H54 (cell line): ENCODE results near the gene SEMA5A.

ENCODE experiments used
- DNase-seq: peaks from one replicate; pipeline ENCODE4 v3.0.0; 2011; ENCODE audit warnings: low spot score, mixed read lengths; ENCODE audit not compliant: insufficient read length
- FAIRE-seq: peaks from 3 replicates; lab custom pipeline; 2011; peaks lifted over from hg19 to GRCh38; lab: Jason Lieb, UNC
- POLR2A ChIP-seq: IDR thresholded peaks from 2 replicates; pipeline ENCODE4 v1.6.1; 2011; ENCODE audit warnings: low read depth, mild to moderate bottlenecking, low read length

Gene SEMA5A

GRCh38 chr5:9344751-9345240 is 201.1 kb downstream of the SEMA5A start:
- TF ChIP-seq POLR2A: no peak
- DNase-seq (no peak), FAIRE-seq (no peak)

- no peak for FAIRE-seq
- DNase-seq: no peak
- TF ChIP-seq POLR2A: no peak
Measured at GRCh38 chr5:9343146-9343850, 202.6 kb downstream of the SEMA5A start.

- FAIRE-seq (no peak), DNase-seq (no peak)
- no peak for TF ChIP-seq POLR2A
Measured at GRCh38 chr5:9342161-9342787, 203.6 kb downstream of the SEMA5A start.

DNA sequence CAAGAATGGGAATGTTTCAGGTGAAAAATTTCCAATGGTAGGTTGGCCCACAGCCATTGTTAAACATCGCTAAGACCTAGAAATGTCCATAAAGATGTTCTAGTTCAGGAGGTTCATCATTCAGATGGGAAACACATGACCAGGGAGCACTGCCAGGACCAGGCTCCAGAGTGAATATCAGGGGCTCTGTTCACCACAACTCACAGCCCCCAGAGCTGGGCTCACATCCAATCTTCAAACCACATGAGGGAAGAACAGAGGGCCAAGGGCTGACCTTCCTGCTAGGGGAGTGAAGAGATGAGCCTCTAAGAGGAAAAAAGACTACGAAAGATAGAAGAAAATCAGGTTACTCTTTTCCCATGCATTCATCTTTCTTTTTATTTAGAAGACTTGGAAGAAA is 205.8 kb downstream of the SEMA5A start:
- TF ChIP-seq POLR2A: no peak
- DNase-seq (no peak), FAIRE-seq (no peak)

GRCh38 chr5:9339206-9339818 is 206.6 kb downstream of the SEMA5A start:
- FAIRE-seq: no peak

GRCh38 chr5:9338796-9339195 is 207.1 kb downstream of the SEMA5A start:
- DNase-seq (no peak), FAIRE-seq (no peak)
- TF ChIP-seq POLR2A: no peak

More at GRCh38 chr5:9339206-9339818, 206.6 kb downstream of the SEMA5A start:
- TF ChIP-seq POLR2A: no peak
- no peak for DNase-seq

DNA sequence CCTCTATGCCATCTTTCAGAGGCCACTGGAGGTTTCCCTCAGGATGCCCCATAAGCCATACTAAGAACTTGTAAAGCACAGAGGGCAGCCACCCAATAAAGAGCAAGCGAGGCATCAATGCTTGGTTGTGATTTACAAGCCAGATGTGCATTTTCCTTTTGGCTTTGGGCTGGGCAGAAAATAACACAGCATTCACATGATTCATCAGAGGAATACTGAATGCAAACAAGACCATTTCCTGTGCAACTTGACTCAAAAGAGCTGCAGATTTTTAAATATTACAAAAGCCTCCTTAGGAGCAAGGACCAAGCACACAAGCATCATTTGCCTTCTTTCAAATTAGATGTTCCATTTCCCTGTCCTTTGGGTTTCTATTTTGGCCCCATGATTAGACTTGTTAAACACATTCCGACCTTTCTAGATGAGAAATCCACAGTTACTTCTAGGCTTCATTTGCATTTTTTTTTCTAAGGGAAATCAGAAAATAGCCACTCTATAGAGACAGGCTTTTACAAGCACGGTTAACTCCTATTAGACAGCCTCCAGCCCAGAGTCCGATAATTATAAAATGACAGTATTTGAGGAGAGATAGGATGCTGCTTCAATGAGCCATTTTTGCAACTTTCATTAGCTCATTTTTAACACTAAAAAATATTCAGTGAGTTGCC is 207.8 kb downstream of the SEMA5A start:
- TF ChIP-seq POLR2A: no peak
- FAIRE-seq (no peak), DNase-seq (no peak)

DNA sequence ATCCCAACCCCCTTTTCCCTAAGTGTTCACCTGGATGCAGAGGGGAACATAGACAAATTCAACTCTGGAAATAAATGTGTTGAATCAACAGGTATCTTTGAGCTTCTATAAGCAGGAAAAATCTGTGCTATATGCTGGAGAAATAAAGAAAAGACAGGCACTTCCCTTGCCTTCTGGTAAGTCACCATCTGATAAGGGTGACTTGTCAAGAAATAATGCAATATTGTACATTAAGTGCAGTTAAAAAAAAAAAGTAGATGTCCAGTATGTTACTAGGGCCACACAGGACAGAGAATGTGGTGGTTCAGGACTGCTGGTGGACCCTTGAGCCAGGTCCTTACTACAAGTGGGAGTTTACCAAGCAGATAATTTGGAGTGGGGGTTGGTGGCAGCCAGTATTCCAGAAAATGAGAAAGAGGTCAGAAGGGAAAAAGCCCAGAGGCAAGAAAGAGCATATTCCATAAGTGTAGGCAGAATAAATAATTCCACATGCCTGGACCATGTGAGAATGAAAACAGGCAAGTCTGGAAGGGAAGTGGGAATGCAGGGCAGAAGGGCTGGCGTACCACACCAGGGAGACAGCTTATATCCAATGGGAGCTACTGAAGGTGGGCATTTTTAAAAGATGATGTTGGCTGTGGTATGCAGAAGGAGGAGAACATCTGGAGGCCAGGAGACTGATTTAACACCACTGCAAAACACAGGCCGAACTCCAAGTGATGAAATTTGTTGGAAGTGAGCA is 209.9 kb downstream of the SEMA5A start:
- DNase-seq (no peak), FAIRE-seq (no peak)
- no peak for TF ChIP-seq POLR2A

- no peak for DNase-seq
- no peak for FAIRE-seq
- TF ChIP-seq POLR2A: no peak
Measured at GRCh38 chr5:9335269-9335668, 210.6 kb downstream of the SEMA5A start.

GRCh38 chr5:9332026-9332425 is 213.8 kb downstream of the SEMA5A start:
- DNase-seq (no peak), FAIRE-seq (no peak)
- no peak for TF ChIP-seq POLR2A

- no peak for TF ChIP-seq POLR2A
- DNase-seq: no peak
- no peak for FAIRE-seq
Measured at GRCh38 chr5:9331372-9331771, 214.5 kb downstream of the SEMA5A start.

- no peak for DNase-seq
- TF ChIP-seq POLR2A: no peak
- FAIRE-seq: no peak
Measured at GRCh38 chr5:9329125-9329524, 216.8 kb downstream of the SEMA5A start.

GRCh38 chr5:9325549-9325948 is 220.3 kb downstream of the SEMA5A start:
- no peak for DNase-seq
- FAIRE-seq: no peak
- TF ChIP-seq POLR2A: no peak
